NT2/D1 (cell line): ENCODE data around the gene MFAP2.

Experiments used
- YY1 ChIP-seq: IDR thresholded peaks from 2 replicates; pipeline ENCODE4 v1.6.1; 2011; ENCODE audit not compliant: insufficient read length, insufficient read depth
- ZNF274 ChIP-seq: IDR thresholded peaks from 2 replicates; pipeline ENCODE4 v1.6.1; 2011; ENCODE audit warnings: mild to moderate bottlenecking, low read depth, low read length

- TF ChIP-seq YY1 (no peak), ZNF274 (no peak)
Observed at GRCh38 chr1:17021896-17022295, 41.5 kb upstream of the MFAP2 start.
